Skeletal muscle tissue (tissue), 4 donors: Measurements from ENCODE around the gene C6orf62. TPM values are rescaled to one million over a fixed set of nuclear protein-coding genes. Genes with fewer than 3 reads are reported as not detected.
"Not testable (repeated sequence)": the region's sequence is repeated elsewhere in the genome, so short reads cannot be mapped to it uniquely, and the experiment has no call there.

Source experiments
- H3K27ac ChIP-seq: one replicate; pipeline ENCODE4 v1.7.0; 2013; ENCODE audit warnings: mild to moderate bottlenecking, low read depth, low read length, inconsistent platforms
- H3K27me3 ChIP-seq, 3 donors: one replicate each; pipeline ENCODE4 v1.7.0; 2013; ENCODE audit warnings: low read length in 3 of 3; ENCODE audit not compliant: control insufficient read depth in 3 of 3, insufficient read depth in 3 of 3
- H3K36me3 ChIP-seq, 3 donors: one replicate each; pipeline ENCODE4 v1.7.0; 2013; ENCODE audit warnings: low read length in 3 of 3; ENCODE audit not compliant: control insufficient read depth in 3 of 3, insufficient read depth in 3 of 3
- H3K4me1 ChIP-seq, 3 donors: one replicate each; pipeline ENCODE4 v1.7.0; 2013; ENCODE audit warnings: low read length in 3 of 3, mild to moderate bottlenecking in 3 of 3; ENCODE audit not compliant: control insufficient read depth in 3 of 3, insufficient read depth in 3 of 3
- H3K4me3 ChIP-seq, 3 donors: one replicate each; pipeline ENCODE4 v1.7.0; 2013; ENCODE audit warnings: low read length in 3 of 3
- H3K9ac ChIP-seq, 3 donors: one replicate each; pipeline ENCODE4 v1.7.0; 2013; ENCODE audit warnings: low read length in 3 of 3, mild to moderate bottlenecking in 3 of 3, moderate library complexity in 2 of 3, low read depth in 1 of 3
- H3K9me3 ChIP-seq, 3 donors: one replicate each; pipeline ENCODE4 v1.7.0; 2013; ENCODE audit warnings: low read length in 3 of 3; ENCODE audit not compliant: control insufficient read depth in 3 of 3
- total RNA-seq: library from RNA; depleted of rRNA; stranded (reverse); fragments of >200 nt; gene quantifications from one replicate; pipeline ENCODE4 v1.2.3, GENCODE V29; 2014
- donor health status: Osteomylitis.

The C6orf62 gene
- 41.2 TPM for total RNA-seq

- Histone ChIP-seq H3K4me1 (peaks cover 22 to 36% (median 23%) of the 10 kb centered on the region in 3 donors), H3K9me3 (no peaks in the 10 kb centered on the region), H3K36me3 (peaks cover 9 to 18% (median 14%) of the 10 kb centered on the region in 3 donors), H3K27ac (peak within 1 kb of the TSS; percentile 100), H3K4me3 (peak within 1 kb of the TSS; percentile 83 to 97 (median 91)), H3K27me3 (no peaks in the 10 kb centered on the region), H3K9ac (peak within 1 kb of the TSS; percentile 99 to 100 (median 100))
These were observed at the start of gene C6orf62 for GRCh38 chr6:24719125-24719971. TSS of gene C6orf62 (minus strand) at chr6:24719154. CDS start at chr6:24718668, 486 bp downstream.

- Histone ChIP-seq H3K27me3 (no peaks in the 10 kb centered on the region), H3K4me3 (no peak overlapping the region)
These were observed 49.4 kb upstream of the C6orf62 start for GRCh38 chr6:24768361-24768760.

GRCh38 chr6:24766680-24767462 lies 47.9 kb upstream of the C6orf62 start:
- no peaks in the 10 kb centered on the region for H3K36me3 ChIP-seq
- no peaks in the 10 kb centered on the region for H3K4me1 ChIP-seq
- no peaks in the 10 kb centered on the region for H3K9me3 ChIP-seq
- H3K27me3 ChIP-seq: no peaks in the 10 kb centered on the region
- no peak overlapping the region for H3K4me3 ChIP-seq
- H3K9ac ChIP-seq: no peak overlapping the region
- no peak overlapping the region for H3K27ac ChIP-seq

More at GRCh38 chr6:24768361-24768760, 49.4 kb upstream of the C6orf62 start:
- no peaks in the 10 kb centered on the region for H3K36me3 ChIP-seq
- no peak overlapping the region for H3K27ac ChIP-seq
- H3K4me1 ChIP-seq: no peaks in the 10 kb centered on the region
- H3K9ac ChIP-seq: no peak overlapping the region
- no peaks in the 10 kb centered on the region for H3K9me3 ChIP-seq

- H3K4me3 ChIP-seq, H3K27ac ChIP-seq, H3K4me1 ChIP-seq, H3K9me3 ChIP-seq, H3K36me3 ChIP-seq, H3K9ac ChIP-seq, H3K27me3 ChIP-seq: not testable (repeated sequence)
These were observed 47.0 kb upstream of the C6orf62 start for GRCh38 chr6:24765968-24766367.

GRCh38 chr6:24764833-24765828 lies 46.2 kb upstream of the C6orf62 start:
- H3K36me3 ChIP-seq, H3K4me1 ChIP-seq, H3K4me3 ChIP-seq, H3K9me3 ChIP-seq, H3K27me3 ChIP-seq, H3K27ac ChIP-seq, H3K9ac ChIP-seq: not testable (repeated sequence)

- H3K36me3 ChIP-seq: no peaks in the 10 kb centered on the region
- no peaks in the 10 kb centered on the region for H3K9me3 ChIP-seq
- H3K27ac ChIP-seq: no peak overlapping the region
- no peaks in the 10 kb centered on the region for H3K4me1 ChIP-seq
- H3K4me3 ChIP-seq: no peak overlapping the region
- H3K9ac ChIP-seq: no peak overlapping the region
- no peaks in the 10 kb centered on the region for H3K27me3 ChIP-seq
These were observed 44.6 kb upstream of the C6orf62 start for GRCh38 chr6:24763578-24763977.

- Histone ChIP-seq H3K9me3 (no peaks in the 10 kb centered on the region), H3K9ac (no peak overlapping the region), H3K4me3 (no peak overlapping the region), H3K4me1 (no peaks in the 10 kb centered on the region), H3K27ac (no peak overlapping the region), H3K36me3 (no peaks in the 10 kb centered on the region), H3K27me3 (no peaks in the 10 kb centered on the region)
These were observed 42.9 kb upstream of the C6orf62 start for GRCh38 chr6:24761851-24762250.

GRCh38 chr6:24761193-24761835 lies 42.4 kb upstream of the C6orf62 start:
- H3K4me1 ChIP-seq: no peaks in the 10 kb centered on the region
- H3K27me3 ChIP-seq: no peaks in the 10 kb centered on the region
- H3K36me3 ChIP-seq: no peaks in the 10 kb centered on the region
- H3K9me3 ChIP-seq: no peaks in the 10 kb centered on the region
- no peak overlapping the region for H3K27ac ChIP-seq
- no peak overlapping the region for H3K9ac ChIP-seq
- H3K4me3 ChIP-seq: no peak overlapping the region

GRCh38 chr6:24760210-24760609 lies 41.3 kb upstream of the C6orf62 start:
- no peak overlapping the region for H3K9ac ChIP-seq
- no peaks in the 10 kb centered on the region for H3K4me1 ChIP-seq
- H3K27me3 ChIP-seq: no peaks in the 10 kb centered on the region
- H3K4me3 ChIP-seq: no peak overlapping the region
- no peaks in the 10 kb centered on the region for H3K9me3 ChIP-seq
- no peaks in the 10 kb centered on the region for H3K36me3 ChIP-seq
- no peak overlapping the region for H3K27ac ChIP-seq
